Keratinocyte (primary cell): Measurements from ENCODE around the gene ELANE. TPM values are rescaled to one million over a fixed set of nuclear protein-coding genes. Genes with fewer than 3 reads are reported as not detected.

Source experiments
- DNase-seq: peaks from one replicate; pipeline ENCODE4 v3.0.0-alpha.2; 2011; ENCODE audit warnings: low read depth, missing footprints, low spot score
- FAIRE-seq: peaks from 2 replicates; lab custom pipeline; 2011; peaks lifted over from hg19 to GRCh38; lab: Jason Lieb, UNC
- H2AFZ ChIP-seq: 2 replicates; pipeline ENCODE4 v1.6.0; 2012; ENCODE audit warnings: low read length, control low read depth, inconsistent platforms; ENCODE audit not compliant: control insufficient read depth
- H3K27ac ChIP-seq: 2 replicates; pipeline ENCODE4 v1.5.1; 2011; ENCODE audit warnings: low read length; ENCODE audit not compliant: control insufficient read depth, insufficient read depth
- H3K27me3 ChIP-seq: 3 replicates; pipeline ENCODE4 v1.6.0; 2011; ENCODE audit warnings: low read length; ENCODE audit not compliant: control insufficient read depth, insufficient read depth; ENCODE audit errors: extremely low read depth
- H3K36me3 ChIP-seq, 2 experiments: 2 replicates in 1 of 2; 3 replicates in 1 of 2; pipeline ENCODE4 v1.5.1; 2011; ENCODE audit warnings: low read length in 2 of 2, mild to moderate bottlenecking in 1 of 2; ENCODE audit not compliant: control insufficient read depth in 2 of 2, insufficient read depth in 2 of 2; ENCODE audit errors: extremely low read depth in 1 of 2
- H3K4me1 ChIP-seq: 3 replicates; pipeline ENCODE4 v1.5.1; 2011; ENCODE audit warnings: low read length; ENCODE audit not compliant: control insufficient read depth, insufficient read depth; ENCODE audit errors: extremely low read depth
- H3K4me2 ChIP-seq: 3 replicates; pipeline ENCODE4 v1.6.0; 2011; ENCODE audit warnings: low read depth, low read length; ENCODE audit not compliant: control insufficient read depth, insufficient read depth; ENCODE audit errors: extremely low read depth
- H3K4me3 ChIP-seq, 3 experiments: fragments of 200-600 bp in 1 of 3; sonication (generic) in 1 of 3; 2 replicates in 2 of 3; 3 replicates in 1 of 3; pipeline ENCODE4 v1.5.1; 2011 to 2016; ENCODE audit warnings: low read length in 3 of 3, mild to moderate bottlenecking in 3 of 3, control low read depth in 2 of 3, inconsistent platforms in 1 of 3, low read depth in 1 of 3, mixed read lengths in 1 of 3, mixed run types in 1 of 3, moderate library complexity in 1 of 3; ENCODE audit not compliant: control insufficient read depth in 2 of 3, insufficient read depth in 2 of 3; ENCODE audit errors: extremely low read depth in 1 of 3
- H3K79me2 ChIP-seq: 2 replicates; pipeline ENCODE4 v1.6.0; 2012; ENCODE audit warnings: low read length; ENCODE audit not compliant: control insufficient read depth, insufficient read depth
- H3K9ac ChIP-seq: 3 replicates; pipeline ENCODE4 v1.6.0; 2011; ENCODE audit warnings: low read length; ENCODE audit not compliant: control insufficient read depth, insufficient read depth; ENCODE audit errors: extremely low read depth
- H3K9me1 ChIP-seq: 3 replicates; pipeline ENCODE4 v1.6.0; 2011; ENCODE audit warnings: low read length; ENCODE audit not compliant: control insufficient read depth, insufficient read depth; ENCODE audit errors: extremely low read depth
- H3K9me3 ChIP-seq: 2 replicates; pipeline ENCODE4 v1.5.1; 2012; ENCODE audit warnings: low read depth, low read length; ENCODE audit not compliant: control insufficient read depth
- H4K20me1 ChIP-seq: 3 replicates; pipeline ENCODE4 v1.6.0; 2011; ENCODE audit warnings: low read length; ENCODE audit not compliant: control insufficient read depth, insufficient read depth; ENCODE audit errors: extremely low read depth
- CTCF ChIP-seq, 3 experiments: IDR thresholded peaks in 1 of 3; conservative IDR thresholded peaks in 1 of 3; optimal IDR thresholded peaks in 1 of 3; 2 replicates in 2 of 3; 3 replicates in 1 of 3; pipeline versions ENCODE3 to v1.5.1; 2011; ENCODE audit warnings: low read length in 3 of 3, mild to moderate bottlenecking in 3 of 3, moderate library complexity in 2 of 3, control low read depth in 1 of 3, inconsistent platforms in 1 of 3; ENCODE audit not compliant: insufficient read depth in 2 of 3; ENCODE audit errors: extremely low read depth in 1 of 3
- EZH2 ChIP-seq: IDR thresholded peaks from one replicate; pipeline ENCODE4 v1.6.1; 2012; ENCODE audit warnings: inconsistent platforms, mild to moderate bottlenecking, low read length, moderate library complexity
- dilution Hi-C: fragments of 300-500 bp; cut with MboI; formaldehyde crosslinking; loops from one replicate; pipeline ENCODE4 v1.7.0; 2020; ENCODE audit warnings: low sequenced_read_pairs; ENCODE audit not compliant: extremely low pct_ligation_motif_present
- polyA plus RNA-seq, 5 experiments: library from polyadenylated mRNA; depleted of rRNA in 3 of 5; stranded (reverse) in 3 of 5; stranded (forward) in 1 of 5; unstranded in 1 of 5; fragments of >200 nt; gene quantifications; 1 replicate in 1 of 5; 2 replicates in 3 of 5; 3 replicates in 1 of 5; pipeline versions ENCODE4 v1.2.1 to v1.2.3, GENCODE V29; 2011 to 2012; ENCODE audit warnings: missing spikeins in 2 of 5, low read depth in 1 of 5, low replicate concordance in 1 of 5

The ELANE gene
- polyA plus RNA-seq, 1 donor (not counting 4 experiments of a cell fraction or from before 2014, with no cell fraction given), result not detected

DNA sequence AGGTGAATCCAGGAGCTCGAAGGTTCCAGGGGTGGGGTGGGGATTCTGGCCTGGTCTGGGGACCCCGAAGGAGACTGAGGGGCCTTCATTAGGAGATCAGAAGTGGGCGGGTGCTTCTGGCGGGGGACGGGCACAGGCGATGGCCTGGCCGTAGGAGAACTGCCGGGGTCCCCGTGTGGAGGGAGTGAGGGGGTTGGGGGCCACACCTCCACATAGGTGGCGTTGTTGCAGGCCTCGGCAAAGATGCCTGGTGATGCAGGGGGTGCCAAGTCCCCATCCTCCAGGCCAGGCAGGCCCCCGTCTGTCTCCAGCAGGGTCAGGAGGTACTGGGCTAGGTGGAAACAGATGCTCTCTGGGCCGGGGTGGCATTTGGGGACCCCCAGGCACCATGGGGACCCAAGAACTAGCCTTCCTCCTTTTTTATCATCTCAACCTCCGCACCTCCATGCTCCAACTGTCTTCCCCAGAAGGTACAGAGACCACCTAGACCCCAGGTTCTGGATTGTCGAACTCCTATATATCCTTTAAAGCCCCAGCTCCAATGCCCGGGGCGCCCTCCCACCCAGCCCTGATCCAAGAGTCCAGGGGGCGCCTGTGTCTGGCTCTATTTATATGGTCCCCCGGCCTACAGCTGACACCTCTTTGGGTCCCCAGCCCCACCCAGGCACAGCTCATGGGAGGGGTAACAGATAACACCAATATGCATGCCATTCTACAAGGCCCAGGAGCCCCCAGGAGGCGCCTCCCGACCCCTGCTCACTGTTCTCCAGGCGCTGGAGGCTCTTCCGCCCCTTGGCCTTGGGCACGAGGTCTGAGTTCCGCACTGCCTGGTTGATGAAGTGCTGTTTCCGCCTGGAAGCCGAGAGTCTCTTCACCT lies 49.4 kb downstream of the ELANE start:
- Histone ChIP-seq H3K79me2 (peaks cover 21% of the 10 kb centered on the region), H2AFZ (no peak overlapping the region), H3K4me3 (no peak overlapping the region), H4K20me1 (no peaks in the 10 kb centered on the region), H3K9me3 (no peaks in the 10 kb centered on the region), H3K9me1 (no peaks in the 10 kb centered on the region), H3K36me3 (peaks cover 7 to 17% of the 10 kb centered on the region in 2 experiments), H3K27ac (no peak overlapping the region), H3K9ac (no peak overlapping the region), H3K4me1 (no peaks in the 10 kb centered on the region), H3K4me2 (no peak overlapping the region), H3K27me3 (no peaks in the 10 kb centered on the region)
- no peak for TF ChIP-seq CTCF (optimal IDR thresholded peaks at IDR 0.05 in 1 of 3, IDR thresholded peaks at IDR 0.05 in 1 of 3, conservative IDR thresholded peaks at IDR 0.05 in 1 of 3; ENCODE audit: extremely low read depth in 1 of 3, insufficient read depth in 2 of 3, low read length in 3 of 3)
- no peak for TF ChIP-seq EZH2
- FAIRE-seq (no peak), DNase-seq (no peak)
- dilution Hi-C loops, result no loop called here

DNA sequence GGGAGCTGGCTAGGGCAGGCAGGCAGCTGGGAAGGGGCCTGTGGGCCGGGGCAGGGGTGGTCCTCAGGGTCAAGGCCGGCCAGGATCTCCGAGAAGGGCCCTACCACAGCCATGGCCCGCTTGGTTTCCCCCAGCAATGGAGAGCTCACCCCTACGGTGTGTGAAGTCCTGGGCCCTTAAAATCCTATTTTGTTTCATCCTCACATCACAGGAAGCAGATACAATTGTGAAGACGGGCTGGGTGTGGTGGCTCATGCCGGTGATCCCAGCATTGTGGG lies 49.9 kb downstream of the ELANE start:
- H3K4me3 ChIP-seq, result no peak overlapping the region
- dilution Hi-C loops, result no loop called here
- FAIRE-seq (no peak), DNase-seq (no peak)
- H3K36me3 ChIP-seq, result peaks cover 8 to 16% of the 10 kb centered on the region in 2 experiments
- no peak overlapping the region for H3K9ac ChIP-seq
- no peak overlapping the region for H3K27ac ChIP-seq
- H3K79me2 ChIP-seq, result peaks cover 25% of the 10 kb centered on the region
- H3K9me3 ChIP-seq, result no peaks in the 10 kb centered on the region
- TF ChIP-seq CTCF (optimal IDR thresholded peaks at IDR 0.05 in 1 of 3, IDR thresholded peaks at IDR 0.05 in 1 of 3, conservative IDR thresholded peaks at IDR 0.05 in 1 of 3; ENCODE audit: extremely low read depth in 1 of 3, insufficient read depth in 2 of 3, low read length in 3 of 3) (no peak), EZH2 (no peak)
- no peak overlapping the region for H2AFZ ChIP-seq
- H4K20me1 ChIP-seq, result no peaks in the 10 kb centered on the region
- H3K4me1 ChIP-seq, result no peaks in the 10 kb centered on the region
- no peaks in the 10 kb centered on the region for H3K27me3 ChIP-seq
- H3K4me2 ChIP-seq, result no peak overlapping the region
- H3K9me1 ChIP-seq, result no peaks in the 10 kb centered on the region
